ENCODE measurements around the gene JKAMP. TPM values are rescaled to one million over a fixed set of nuclear protein-coding genes. Genes with fewer than 3 reads are reported as not detected.
"Not testable (repeated sequence)": the region's sequence is repeated elsewhere in the genome, so short reads cannot be mapped to it uniquely, and the experiment has no call there.

Gene JKAMP
- total RNA-seq, 2 donors from 2014 or later: 42.5 to 57.2 TPM

DNA sequence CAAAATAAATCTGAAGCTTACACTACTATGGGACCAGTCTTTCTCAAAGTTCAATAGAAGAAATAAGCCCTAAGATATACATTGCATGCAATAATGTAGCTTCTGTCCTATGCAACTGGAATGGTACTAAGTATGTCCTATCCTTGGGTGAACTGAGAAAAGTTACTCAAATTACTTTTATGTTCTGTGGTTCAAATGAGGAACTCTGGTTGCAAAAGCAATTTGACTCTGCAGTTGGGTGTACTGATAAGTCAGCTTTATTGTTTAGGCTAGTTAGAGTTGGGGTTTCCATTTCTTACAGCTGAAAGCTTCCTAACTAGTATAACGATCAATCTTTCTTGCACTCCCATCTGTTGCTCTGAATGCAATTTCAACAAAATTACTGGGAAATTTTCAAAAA, 48.3 kb upstream of the JKAMP start:
- no peak overlapping the region for H3K9ac ChIP-seq (ENCODE audit: extremely low read depth, low read length, poor library complexity, severe bottlenecking)
- H3K4me3 Mint-ChIP-seq: no peak overlapping the region
- H3K27ac Mint-ChIP-seq: no peak overlapping the region
- peaks cover 10% of the 10 kb centered on the region for H3K4me1 Mint-ChIP-seq
- no peaks in the 10 kb centered on the region for H3K27me3 ChIP-seq (ENCODE audit: control insufficient read depth, insufficient read depth, low read length, poor library complexity, severe bottlenecking)
- no peaks in the 10 kb centered on the region for H3K9me3 Mint-ChIP-seq
- DNase-seq: no peak
- WGBS, 2 experiments (ENCODE audit: insufficient coverage in 1 of 2, insufficient read length in 1 of 2): 77 to 100% methylated on average over 1 of the region's 1 CpG
- H3K4me3 ChIP-seq (ENCODE audit: low read length): no peak overlapping the region
- peaks cover 2% of the 10 kb centered on the region for H3K36me3 Mint-ChIP-seq (ENCODE audit: low read depth)
- H3K27me3 Mint-ChIP-seq (ENCODE audit: insufficient read depth): no peaks in the 10 kb centered on the region
- TF ChIP-seq, protein P1, sequence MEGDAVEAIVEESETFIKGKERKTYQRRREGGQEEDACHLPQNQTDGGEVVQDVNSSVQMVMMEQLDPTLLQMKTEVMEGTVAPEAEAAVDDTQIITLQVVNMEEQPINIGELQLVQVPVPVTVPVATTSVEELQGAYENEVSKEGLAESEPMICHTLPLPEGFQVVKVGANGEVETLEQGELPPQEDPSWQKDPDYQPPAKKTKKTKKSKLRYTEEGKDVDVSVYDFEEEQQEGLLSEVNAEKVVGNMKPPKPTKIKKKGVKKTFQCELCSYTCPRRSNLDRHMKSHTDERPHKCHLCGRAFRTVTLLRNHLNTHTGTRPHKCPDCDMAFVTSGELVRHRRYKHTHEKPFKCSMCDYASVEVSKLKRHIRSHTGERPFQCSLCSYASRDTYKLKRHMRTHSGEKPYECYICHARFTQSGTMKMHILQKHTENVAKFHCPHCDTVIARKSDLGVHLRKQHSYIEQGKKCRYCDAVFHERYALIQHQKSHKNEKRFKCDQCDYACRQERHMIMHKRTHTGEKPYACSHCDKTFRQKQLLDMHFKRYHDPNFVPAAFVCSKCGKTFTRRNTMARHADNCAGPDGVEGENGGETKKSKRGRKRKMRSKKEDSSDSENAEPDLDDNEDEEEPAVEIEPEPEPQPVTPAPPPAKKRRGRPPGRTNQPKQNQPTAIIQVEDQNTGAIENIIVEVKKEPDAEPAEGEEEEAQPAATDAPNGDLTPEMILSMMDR (conservative IDR thresholded peaks at IDR 0.05): no peak
- H3K27ac ChIP-seq (ENCODE audit: low read depth, low read length): no peak overlapping the region
- no peaks in the 10 kb centered on the region for H3K9me3 ChIP-seq (ENCODE audit: control insufficient read depth, low read length)
- H3K36me3 ChIP-seq (ENCODE audit: control insufficient read depth, insufficient read depth, low read length): no peaks in the 10 kb centered on the region
- H3K4me1 ChIP-seq (ENCODE audit: control insufficient read depth, insufficient read depth, low read length): no peaks in the 10 kb centered on the region

DNA sequence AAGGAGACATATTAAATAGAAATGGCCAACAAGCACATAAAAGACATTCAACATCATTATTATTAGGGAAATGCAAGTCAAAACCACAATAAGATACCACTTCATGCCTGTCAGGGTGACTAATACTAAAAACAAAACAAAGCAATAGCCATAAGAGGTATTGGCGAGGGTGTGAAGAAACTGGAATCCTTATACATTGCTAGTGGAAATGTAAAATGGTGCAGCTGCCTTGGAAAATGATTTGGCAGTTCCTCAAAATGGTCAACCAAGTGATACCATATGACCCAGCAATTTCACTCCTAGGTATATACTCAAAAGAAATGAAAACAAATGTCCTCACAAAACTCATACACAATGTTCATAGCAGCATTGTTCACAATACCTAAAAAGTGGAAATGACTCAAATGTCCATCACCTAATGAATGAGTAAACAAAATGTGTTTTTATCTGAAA, 46.1 kb upstream of the JKAMP start:
- Mint-ChIP-seq H3K27ac (no peak overlapping the region), H3K9me3 (no peaks in the 10 kb centered on the region), H3K27me3 (ENCODE audit: insufficient read depth) (no peaks in the 10 kb centered on the region), H3K4me1 (peaks cover 15% of the 10 kb centered on the region), H3K36me3 (ENCODE audit: low read depth) (peaks cover 2% of the 10 kb centered on the region), H3K4me3 (no peak overlapping the region)
- no peaks in the 10 kb centered on the region for H3K36me3 ChIP-seq (ENCODE audit: control insufficient read depth, insufficient read depth, low read length)
- H3K4me3 ChIP-seq (ENCODE audit: low read length): no peak overlapping the region
- 100% methylated on average over 1 of the region's 1 CpG; no CpG with 5 or more reads in 1 of the 2 experiments for WGBS, 2 experiments (ENCODE audit: insufficient coverage in 1 of 2, insufficient read length in 1 of 2)
- H3K9ac ChIP-seq (ENCODE audit: extremely low read depth, low read length, poor library complexity, severe bottlenecking): no peak overlapping the region
- no peaks in the 10 kb centered on the region for H3K27me3 ChIP-seq (ENCODE audit: control insufficient read depth, insufficient read depth, low read length, poor library complexity, severe bottlenecking)
- DNase-seq: no peak
- H3K27ac ChIP-seq (ENCODE audit: low read depth, low read length): no peak overlapping the region
- H3K9me3 ChIP-seq (ENCODE audit: control insufficient read depth, low read length): no peaks in the 10 kb centered on the region
- TF ChIP-seq, protein P1 (conservative IDR thresholded peaks at IDR 0.05): no peak
- no peaks in the 10 kb centered on the region for H3K4me1 ChIP-seq (ENCODE audit: control insufficient read depth, insufficient read depth, low read length)

DNA sequence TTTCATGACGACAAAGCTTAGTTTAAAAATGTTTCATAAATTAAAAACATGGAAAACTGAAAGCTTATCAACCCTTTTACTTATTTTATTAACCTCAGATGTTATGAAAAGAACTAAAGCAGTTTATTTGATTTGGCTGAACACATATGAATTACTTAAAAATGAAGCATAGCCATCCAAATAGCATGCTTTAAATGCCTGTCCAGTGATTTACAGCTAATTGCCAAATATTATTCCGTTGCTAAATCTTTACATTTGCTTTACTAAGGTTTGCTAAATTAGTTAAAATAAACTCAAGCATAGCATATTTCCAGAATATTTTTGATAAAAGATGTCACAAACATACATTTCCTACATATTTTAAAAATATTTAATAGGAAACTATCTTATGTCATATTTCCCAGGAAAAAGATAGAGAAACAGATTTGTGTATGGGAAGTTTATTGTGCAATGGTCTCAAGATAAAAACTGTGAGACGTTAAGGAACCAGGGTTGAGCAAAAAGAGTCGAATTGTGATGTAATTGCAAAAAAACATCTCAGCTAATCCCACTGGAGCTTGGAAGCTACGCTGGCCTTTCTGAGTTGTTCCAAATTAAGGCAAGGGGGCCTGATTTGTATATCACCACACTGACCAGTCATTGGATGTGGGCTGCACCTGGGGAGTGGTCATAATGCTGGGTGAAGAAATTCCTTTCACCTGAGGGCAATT, 44.9 kb upstream of the JKAMP start:
- H3K27ac ChIP-seq (ENCODE audit: low read depth, low read length): no peak overlapping the region
- TF ChIP-seq, protein P1 (conservative IDR thresholded peaks at IDR 0.05): no peak
- no peaks in the 10 kb centered on the region for H3K36me3 ChIP-seq (ENCODE audit: control insufficient read depth, insufficient read depth, low read length)
- H3K9me3 ChIP-seq (ENCODE audit: control insufficient read depth, low read length): no peaks in the 10 kb centered on the region
- Mint-ChIP-seq H3K4me3 (no peak overlapping the region), H3K36me3 (ENCODE audit: low read depth) (peaks cover 2% of the 10 kb centered on the region), H3K9me3 (no peaks in the 10 kb centered on the region), H3K4me1 (peaks cover 15% of the 10 kb centered on the region), H3K27ac (no peak overlapping the region), H3K27me3 (ENCODE audit: insufficient read depth) (no peaks in the 10 kb centered on the region)
- WGBS, 2 experiments (ENCODE audit: insufficient coverage in 1 of 2, insufficient read length in 1 of 2): 91 to 100% methylated on average over 1 to 5 of the region's 5 CpGs
- H3K4me1 ChIP-seq (ENCODE audit: control insufficient read depth, insufficient read depth, low read length): no peaks in the 10 kb centered on the region
- H3K4me3 ChIP-seq (ENCODE audit: low read length): no peak overlapping the region
- no peaks in the 10 kb centered on the region for H3K27me3 ChIP-seq (ENCODE audit: control insufficient read depth, insufficient read depth, low read length, poor library complexity, severe bottlenecking)
- no peak for DNase-seq
- H3K9ac ChIP-seq (ENCODE audit: extremely low read depth, low read length, poor library complexity, severe bottlenecking): no peak overlapping the region

DNA sequence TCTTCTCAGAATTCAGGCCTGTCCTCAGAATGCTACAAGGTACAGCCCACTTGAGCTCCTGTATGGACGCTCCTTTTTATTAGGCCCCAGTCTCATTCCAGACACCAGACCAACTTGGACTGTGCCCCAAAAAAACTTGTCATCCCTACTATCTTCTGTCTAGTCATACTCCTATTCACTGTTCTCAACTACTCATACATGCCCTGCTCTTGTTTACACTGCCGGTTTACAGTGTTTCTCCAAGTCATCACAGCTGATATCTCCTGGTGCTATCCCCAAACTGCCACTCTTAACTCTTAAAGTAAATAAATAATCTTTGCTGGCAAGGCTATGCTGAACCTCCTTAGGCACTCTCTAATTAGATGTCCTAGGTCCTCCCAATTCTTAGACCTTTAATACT, 35.6 kb upstream of the JKAMP start:
- not testable (repeated sequence) for H3K27me3 ChIP-seq (ENCODE audit: control insufficient read depth, insufficient read depth, low read length, poor library complexity, severe bottlenecking); H3K27me3 Mint-ChIP-seq (ENCODE audit: insufficient read depth); H3K4me1 ChIP-seq (ENCODE audit: control insufficient read depth, insufficient read depth, low read length); H3K36me3 ChIP-seq (ENCODE audit: control insufficient read depth, insufficient read depth, low read length); H3K4me3 Mint-ChIP-seq; H3K27ac ChIP-seq (ENCODE audit: low read depth, low read length); H3K9ac ChIP-seq (ENCODE audit: extremely low read depth, low read length, poor library complexity, severe bottlenecking); H3K4me3 ChIP-seq (ENCODE audit: low read length); H3K9me3 ChIP-seq (ENCODE audit: control insufficient read depth, low read length); DNase-seq; H3K9me3 Mint-ChIP-seq; H3K36me3 Mint-ChIP-seq (ENCODE audit: low read depth)
- H3K4me1 Mint-ChIP-seq: peaks cover 51% of the 10 kb centered on the region
- 60 to 88% methylated on average over 1 to 2 of the region's 2 CpGs for WGBS, 2 experiments (ENCODE audit: insufficient coverage in 1 of 2, insufficient read length in 1 of 2)
- H3K27ac Mint-ChIP-seq: peak overlapping the region; percentile 78

Measured in endodermal cell (in vitro differentiated cells).